GM21825 (cell line): ENCODE measurements around the gene GARIN5A.
"Not testable (repeated sequence)": the region's sequence is repeated elsewhere in the genome, so short reads cannot be mapped to it uniquely, and the experiment has no call there.

Source experiments
- ATAC-seq: cut with Tn5 transposase; IDR thresholded peaks from one replicate; pipeline ENCODE4 v1.9.1; 2021; ENCODE audit warnings: mild to moderate bottlenecking, moderate library complexity; ENCODE audit not compliant: unreplicated experiment

GARIN5A gene

DNA sequence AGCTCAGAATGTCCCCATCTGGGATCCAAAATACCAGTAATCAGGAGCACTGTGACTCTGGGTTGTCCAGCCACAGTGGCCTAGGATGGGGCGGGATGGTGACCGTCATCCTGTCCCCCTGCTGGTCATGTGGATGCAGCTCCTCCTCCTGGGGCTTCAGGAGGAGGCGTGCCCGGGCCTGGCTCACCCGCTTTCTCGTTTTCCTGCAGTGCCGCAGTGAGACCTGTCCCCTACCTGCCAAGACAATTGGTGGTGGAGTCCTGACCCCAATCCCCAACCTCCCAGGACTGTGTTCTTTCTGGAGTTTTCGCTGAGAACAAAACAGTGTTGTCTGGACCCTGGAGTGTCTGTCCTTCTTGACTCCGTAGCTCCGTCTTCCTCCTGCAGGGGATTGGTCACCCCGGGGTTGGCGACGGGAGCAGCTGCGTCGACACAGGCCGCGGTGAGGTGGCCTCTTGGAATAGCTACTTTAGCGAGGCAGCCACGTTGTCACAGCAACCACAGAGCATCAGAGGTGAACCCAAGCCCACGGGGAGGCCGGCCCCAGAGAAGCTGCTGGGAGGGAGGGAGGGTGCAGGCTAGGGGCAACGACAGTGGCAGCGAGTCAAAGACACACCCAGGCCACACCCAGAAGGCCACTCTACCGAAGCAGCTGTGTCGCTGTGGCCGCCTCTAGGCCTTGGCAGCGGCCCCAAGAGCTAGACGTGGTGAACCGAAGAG lies 10.5 kb downstream of the GARIN5A start:
- no peak for ATAC-seq

GRCh38 chr19:50465000-50465399 lies 11.6 kb downstream of the GARIN5A start:
- no peak for ATAC-seq

DNA sequence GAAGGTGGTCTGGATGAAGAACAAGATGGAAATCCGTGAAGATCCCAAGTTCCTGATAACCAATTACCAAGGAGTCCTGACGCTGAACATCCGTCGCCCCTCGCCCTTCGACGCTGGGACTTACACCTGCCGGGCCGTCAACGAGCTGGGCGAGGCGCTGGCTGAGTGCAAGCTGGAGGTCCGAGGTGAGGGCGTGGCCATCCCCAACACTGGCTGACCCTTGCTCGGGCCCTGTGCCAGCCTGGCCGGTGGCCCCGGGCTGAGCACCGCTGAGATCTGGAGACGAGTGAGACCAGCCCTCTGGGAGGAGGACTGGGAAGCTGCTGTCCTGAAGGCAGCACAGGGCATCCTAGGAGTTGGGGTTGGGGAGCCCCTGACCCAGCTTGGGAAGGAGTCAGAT lies 12.3 kb downstream of the GARIN5A start:
- ATAC-seq: no peak

DNA sequence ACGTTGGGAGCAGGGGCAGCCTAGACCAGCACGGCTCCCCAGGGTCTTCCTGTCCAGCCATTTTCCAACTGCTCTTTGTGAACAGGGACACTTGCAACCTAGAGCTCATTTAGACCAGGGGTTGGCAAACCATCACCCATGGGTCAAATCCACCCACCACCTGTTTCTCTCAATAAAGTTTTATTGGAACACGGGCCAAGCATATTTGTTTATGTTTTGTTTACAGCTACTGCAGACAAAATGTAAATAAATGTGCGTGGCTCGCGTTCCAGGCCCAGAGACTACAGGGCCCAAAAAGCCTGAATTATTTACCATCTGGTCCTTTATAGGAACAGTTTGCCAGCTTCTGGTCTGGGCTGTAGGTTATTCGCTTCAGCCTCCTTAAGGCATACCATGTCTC lies 13.7 kb downstream of the GARIN5A start:
- ATAC-seq: no peak

DNA sequence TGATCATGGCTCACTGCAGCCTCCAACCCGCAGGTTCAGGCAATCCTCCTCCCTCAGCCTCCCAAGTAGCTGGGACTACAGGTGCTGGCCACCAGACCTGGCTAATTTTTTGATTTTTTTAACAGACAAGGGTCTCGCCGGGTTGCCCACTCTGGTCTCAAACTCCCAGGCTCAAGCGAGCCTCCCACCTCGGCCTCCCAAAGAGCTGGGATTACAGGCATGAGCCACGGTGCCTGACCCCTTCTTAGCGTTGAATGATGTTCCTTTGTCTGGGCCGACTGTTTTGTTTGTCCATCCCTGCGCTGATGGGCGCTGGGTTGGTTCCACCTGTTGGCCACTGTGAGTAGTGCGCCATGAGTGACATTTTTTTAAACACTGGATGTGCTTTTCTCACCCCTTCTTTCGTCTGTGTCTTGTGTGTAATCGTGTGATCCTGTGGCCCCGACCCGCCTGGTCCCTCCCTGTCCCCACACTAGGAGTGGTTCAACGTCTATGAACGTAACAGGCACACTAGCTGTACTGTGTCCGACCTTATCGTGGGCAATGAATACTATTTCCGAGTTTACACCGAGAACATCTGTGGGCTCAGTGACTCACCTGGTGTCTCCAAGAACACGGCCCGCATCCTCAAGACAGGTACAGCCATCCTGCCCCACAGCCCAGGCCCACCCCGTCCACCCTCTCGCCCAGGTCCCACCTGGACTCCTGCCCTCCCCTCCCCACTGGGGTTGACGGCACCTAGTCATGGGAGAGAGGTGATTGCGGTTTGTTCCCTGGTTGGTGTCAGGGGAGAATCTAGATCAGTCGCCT lies 15.4 kb downstream of the GARIN5A start:
- ATAC-seq: peak; percentile 54

DNA sequence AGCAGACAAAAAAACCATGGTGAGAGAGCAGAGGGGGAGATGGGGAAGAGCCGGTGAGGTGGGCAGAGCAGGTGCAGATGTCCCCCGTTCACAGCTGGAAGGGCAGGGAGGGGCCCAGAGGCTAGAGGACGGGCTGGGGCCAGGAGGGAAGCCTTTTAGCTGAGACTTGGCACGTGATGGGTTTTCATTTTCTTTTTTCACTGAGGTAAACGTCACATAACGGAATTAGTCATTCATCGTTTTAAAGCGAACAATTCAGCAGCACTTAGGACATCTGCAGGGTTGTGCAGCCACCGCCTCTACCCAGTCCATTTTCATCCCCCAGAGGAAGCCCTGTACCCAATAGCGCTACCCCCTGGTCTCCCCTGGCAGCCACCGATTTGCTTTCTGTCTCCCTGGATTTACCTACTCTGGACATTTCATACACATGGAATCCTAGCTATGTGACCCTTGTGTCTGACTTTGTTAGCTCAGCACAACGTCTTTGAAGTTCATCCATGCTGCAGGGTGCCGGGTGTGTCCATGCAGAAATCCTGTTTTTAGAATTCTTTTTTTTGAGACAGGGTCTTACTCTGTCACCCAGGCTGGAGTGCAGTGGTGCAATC lies 16.4 kb downstream of the GARIN5A start:
- peak; percentile 62 for ATAC-seq

GRCh38 chr19:50459638-50460037 lies 17.0 kb downstream of the GARIN5A start:
- ATAC-seq: no peak

DNA sequence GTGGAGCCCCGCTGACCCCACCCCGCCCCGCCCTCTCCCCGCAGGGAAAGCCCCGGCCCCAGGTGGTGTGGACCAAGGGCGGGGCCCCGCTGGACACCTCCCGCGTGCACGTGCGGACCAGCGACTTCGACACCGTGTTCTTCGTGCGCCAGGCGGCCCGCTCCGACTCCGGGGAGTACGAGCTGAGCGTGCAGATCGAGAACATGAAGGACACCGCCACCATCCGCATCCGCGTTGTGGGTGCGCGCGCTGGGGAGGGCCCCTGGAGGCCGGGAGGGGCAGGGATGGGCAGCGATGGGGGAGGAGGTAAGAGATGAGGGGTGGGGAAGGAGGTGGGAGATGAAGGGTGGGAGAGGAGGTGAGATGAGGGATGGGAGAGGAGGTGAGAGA lies 17.6 kb downstream of the GARIN5A start:
- no peak for ATAC-seq

GRCh38 chr19:50458396-50459066 lies 18.1 kb downstream of the GARIN5A start:
- no peak for ATAC-seq

DNA sequence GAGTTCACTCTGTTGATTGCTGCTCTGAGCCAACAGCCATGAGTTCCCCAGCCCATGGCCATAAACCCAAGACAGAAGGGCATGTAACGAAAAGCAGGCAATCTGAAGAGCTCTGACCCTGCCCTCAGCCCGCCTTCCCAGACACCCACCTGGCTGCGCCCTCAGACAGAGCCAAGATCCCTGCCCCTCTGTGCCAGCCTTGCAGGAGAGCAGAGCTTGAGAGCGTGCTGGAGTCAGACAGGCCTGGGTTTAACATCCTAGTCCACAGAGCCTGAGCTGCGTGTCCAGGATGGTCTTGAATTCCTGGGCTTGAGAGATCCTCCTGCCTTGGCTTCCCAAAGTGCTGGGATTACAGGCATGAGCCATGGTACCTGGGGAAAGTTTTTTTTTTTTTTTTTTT lies 19.3 kb downstream of the GARIN5A start:
- ATAC-seq: no peak

DNA sequence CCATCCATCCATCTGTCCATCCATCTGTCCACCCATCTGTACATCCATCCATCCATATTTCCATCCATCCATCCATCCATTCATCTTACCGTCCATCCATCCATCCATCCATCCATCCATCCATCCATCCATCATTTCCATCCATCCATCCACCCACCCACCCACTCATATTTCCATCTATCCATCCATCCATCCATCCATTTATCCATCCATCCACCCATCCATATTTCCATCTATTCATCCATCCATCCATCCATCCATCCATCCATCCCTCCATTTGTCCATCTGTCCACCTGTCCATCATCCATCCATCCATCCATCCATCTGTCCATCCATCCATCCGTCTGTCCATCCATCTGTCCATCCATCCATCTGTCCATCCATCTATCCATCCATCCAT lies 20.7 kb downstream of the GARIN5A start:
- no peak for ATAC-seq

DNA sequence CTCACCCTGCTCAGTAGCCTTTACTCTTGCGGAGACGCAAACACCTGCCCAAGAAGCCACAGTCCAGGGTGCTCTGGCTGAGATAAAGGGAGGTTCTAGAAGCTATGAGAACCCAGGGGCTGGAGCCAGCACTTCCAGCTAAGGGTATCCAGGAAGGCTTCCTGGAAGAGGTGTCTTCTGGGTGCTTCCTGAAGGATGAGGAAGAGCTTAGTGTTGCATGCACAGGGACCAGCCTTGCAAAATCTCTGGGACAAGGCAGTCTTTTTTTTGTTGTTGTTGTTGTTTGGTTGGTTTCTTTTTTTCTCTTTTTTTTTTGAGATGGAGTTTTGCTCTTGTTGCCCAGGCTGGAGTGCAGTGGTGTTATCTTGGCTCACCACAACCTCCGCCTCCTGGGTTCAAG lies 23.4 kb downstream of the GARIN5A start:
- no peak for ATAC-seq

DNA sequence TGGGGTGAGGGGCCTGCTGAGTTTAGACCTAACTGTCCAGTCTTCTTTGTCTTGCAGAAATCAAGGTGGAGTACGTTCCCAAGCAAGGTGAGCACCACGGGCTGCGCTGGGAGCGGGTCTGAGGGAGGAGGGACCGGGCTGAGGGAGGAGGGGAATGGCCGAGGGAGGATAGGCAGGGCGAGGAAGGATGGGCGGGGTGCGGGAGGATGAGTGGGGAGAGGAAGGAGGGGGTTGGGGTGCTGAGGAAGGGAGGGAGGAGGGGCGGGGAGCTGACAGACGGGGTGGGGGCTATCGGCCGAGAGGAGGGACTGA lies 25.5 kb downstream of the GARIN5A start:
- no peak for ATAC-seq

GRCh38 chr19:50450369-50451222 lies 26.1 kb downstream of the GARIN5A start:
- ATAC-seq: no peak

DNA sequence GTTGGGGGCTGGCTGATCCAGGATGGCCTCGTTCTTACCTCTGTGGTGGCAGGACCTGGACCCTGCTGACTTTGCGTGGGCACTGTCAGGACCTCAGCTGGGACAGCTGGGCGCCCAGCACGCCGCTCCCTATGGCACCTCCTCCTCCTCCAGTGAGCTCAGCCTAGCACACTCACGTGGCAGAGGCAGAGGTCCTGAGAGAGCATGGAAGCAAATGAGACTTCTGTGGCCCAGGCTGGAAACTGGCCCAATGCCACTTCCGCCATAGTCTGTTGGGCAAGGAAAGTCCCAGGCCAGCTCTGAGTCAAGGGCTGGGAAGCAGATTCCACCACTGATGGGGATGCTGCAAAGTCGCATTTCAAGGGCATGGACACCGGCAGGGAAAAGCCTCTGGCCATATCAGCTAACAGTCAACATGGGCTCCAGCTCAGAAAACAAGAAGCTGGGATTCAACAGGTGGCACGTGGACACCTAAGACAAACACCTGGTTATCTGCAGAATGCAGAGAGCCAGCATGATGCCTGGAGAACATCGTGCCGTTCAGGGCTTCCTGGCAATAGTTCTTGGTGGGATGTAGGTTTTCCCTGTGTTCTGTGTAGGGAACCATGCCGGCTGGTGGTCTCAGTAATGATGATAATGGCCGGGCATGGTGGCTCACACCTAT lies 27.3 kb downstream of the GARIN5A start:
- no peak for ATAC-seq

- no peak for ATAC-seq
These were observed 28.9 kb downstream of the GARIN5A start for GRCh38 chr19:50447750-50448149.

DNA sequence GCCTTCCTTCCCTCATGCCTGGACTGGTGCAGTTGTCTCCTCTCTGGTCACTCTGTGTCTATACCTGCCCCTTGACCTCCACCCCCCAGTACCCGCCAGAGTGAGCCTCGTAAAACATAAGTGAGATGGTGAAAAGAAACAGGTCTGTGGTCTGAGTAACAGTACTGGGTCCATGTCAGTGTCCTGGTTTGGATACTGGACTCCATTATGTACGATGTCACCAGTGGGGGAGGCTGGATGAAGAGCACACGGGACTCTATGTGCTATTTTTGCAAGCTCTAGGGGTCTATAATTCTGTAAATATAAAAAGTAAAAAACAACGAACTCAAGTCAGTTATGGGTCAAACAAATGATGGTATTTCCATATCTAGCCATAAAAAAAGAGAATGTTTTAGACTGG lies 29.6 kb downstream of the GARIN5A start:
- no peak for ATAC-seq

- ATAC-seq: no peak
These were observed 32.6 kb downstream of the GARIN5A start for GRCh38 chr19:50444059-50444458.

DNA sequence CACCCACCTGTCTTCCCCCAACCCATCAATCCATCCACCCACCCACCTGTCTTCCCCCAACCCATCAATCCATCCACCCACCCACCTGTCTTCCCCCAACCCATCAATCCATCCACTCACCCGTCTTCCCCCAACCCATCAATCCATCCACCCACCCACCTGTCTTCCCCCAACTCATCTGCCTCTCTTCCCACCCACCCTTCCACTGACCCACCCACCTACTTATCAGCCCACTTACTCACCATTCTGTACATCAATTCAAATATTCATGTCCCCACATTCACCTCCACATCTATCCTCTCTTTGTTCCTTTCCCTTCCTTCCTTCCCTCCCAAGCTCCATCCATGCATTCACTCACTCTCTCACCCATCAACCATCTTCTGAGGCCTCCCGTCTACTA lies 37.5 kb downstream of the GARIN5A start:
- ATAC-seq: not testable (repeated sequence)

DNA sequence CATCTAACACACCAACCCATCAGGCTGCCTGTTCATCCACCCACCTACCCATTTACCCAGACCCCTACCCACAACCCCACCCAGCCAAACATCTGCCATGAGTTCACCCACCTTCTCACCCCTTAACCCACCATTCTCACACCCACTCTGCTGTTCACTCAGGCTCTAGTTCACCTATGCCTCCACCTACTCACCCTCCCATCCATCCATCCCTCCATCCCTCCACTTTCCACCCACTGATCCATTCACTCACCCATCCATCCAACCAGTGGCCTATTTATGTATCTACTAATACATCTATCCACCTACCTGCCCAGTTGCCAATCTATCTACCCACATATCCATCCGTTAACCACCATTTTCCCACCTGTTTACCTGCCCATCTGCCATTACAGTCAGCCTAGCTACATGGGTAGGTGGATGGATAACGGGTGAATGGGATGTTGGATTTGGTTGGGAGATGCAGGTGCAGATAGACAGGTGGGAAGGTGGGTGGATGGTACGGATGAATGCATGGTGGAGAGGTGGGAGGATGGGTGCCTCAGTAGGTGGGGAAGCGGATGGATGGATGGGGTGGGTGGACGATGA lies 38.7 kb downstream of the GARIN5A start:
- no peak for ATAC-seq
